K562 (cell line): ENCODE data around the gene LRRK1. TPM values are rescaled to one million over a fixed set of nuclear protein-coding genes. Genes with fewer than 3 reads are reported as not detected.

Source experiments
- ATAC-seq: fragments of 200-7000 bp; cut with Tn5 transposase; 3 replicates; pipeline ENCODE4 v1.9.1; 2020; ENCODE audit warnings: moderate library complexity
- BruUV-seq: library from RNA; stranded (reverse); fragments of 400-500 nt; replicated peaks from 2 replicates; lab custom pipeline; 2021; lab: Mats Ljungman, UMichigan
- CTCF ChIA-PET: fragments of 300-600 bp; formaldehyde crosslinking; extraction: SDS; loops from one replicate; lab custom pipeline; 2021; ENCODE audit warnings: low intra/inter-chr PET ratio; lab: Yijun Ruan, JAX
- POLR2A ChIA-PET: fragments of 300-600, 350-650 bp; sonication (Branson Sonifier 250); formaldehyde crosslinking; extraction: SDS; loops from one replicate; lab custom pipeline; 2021; ENCODE audit warnings: antibody characterized with exemption, inconsistent platforms; lab: Yijun Ruan, JAX
- DNase-seq, 4 experiments: peaks; one replicate each; pipeline versions ENCODE4 v3.0.0 to v3.0.0-alpha.2; 2011 to 2018; ENCODE audit warnings: low spot score in 3 of 4, mixed read lengths in 3 of 4; ENCODE audit errors: extremely low read depth in 1 of 4
- FAIRE-seq: peaks from 2 replicates; lab custom pipeline; 2011; peaks lifted over from hg19 to GRCh38; lab: Jason Lieb, UNC
- H2AFZ ChIP-seq: 2 replicates; pipeline ENCODE4 v1.6.0; 2011; ENCODE audit warnings: low read depth, low read length, control low read depth, inconsistent platforms
- H3K27ac ChIP-seq: fragments of 200-600 bp; 3 replicates; pipeline ENCODE4 v1.8.0; 2011; ENCODE audit warnings: low read depth, mild to moderate bottlenecking, control low read depth, inconsistent platforms, low read length, moderate library complexity, mixed read lengths; ENCODE audit errors: extremely low read depth
- H3K27me3 ChIP-seq, 2 experiments: fragments of 300-600 bp in 1 of 2; 2 replicates in 1 of 2; 3 replicates in 1 of 2; pipeline versions ENCODE4 v1.6.0 to v1.8.0; 2011; ENCODE audit warnings: inconsistent platforms in 2 of 2, low read length in 2 of 2, mild to moderate bottlenecking in 1 of 2, mixed read lengths in 1 of 2, moderate library complexity in 1 of 2; ENCODE audit not compliant: control insufficient read depth in 2 of 2, insufficient read depth in 2 of 2
- H3K36me3 ChIP-seq: fragments of 300-600 bp; 3 replicates; pipeline ENCODE4 v1.8.0; 2011; ENCODE audit warnings: mild to moderate bottlenecking, low read length, inconsistent platforms; ENCODE audit not compliant: control insufficient read depth, insufficient read depth
- H3K4me1 ChIP-seq, 2 experiments: fragments of 200-600 bp in 1 of 2; replicated peaks in 1 of 2; 2 replicates in 1 of 2; 3 replicates in 1 of 2; pipeline versions ENCODE4 v1.5.1 to v1.8.0; 2011; ENCODE audit warnings: inconsistent platforms in 2 of 2, low read length in 2 of 2, mild to moderate bottlenecking in 1 of 2, mixed read lengths in 1 of 2, moderate library complexity in 1 of 2; ENCODE audit not compliant: control insufficient read depth in 2 of 2, insufficient read depth in 2 of 2
- H3K4me2 ChIP-seq: 2 replicates; pipeline ENCODE4 v1.6.1; 2011; ENCODE audit warnings: low read length, control low read depth, inconsistent platforms, mixed read lengths; ENCODE audit not compliant: insufficient read depth
- H3K4me3 ChIP-seq: fragments of 200-600 bp; sonication (generic), shearing (Covaris generic); 2 replicates; pipeline ENCODE4 v1.5.1; 2016; ENCODE audit warnings: control low read depth, inconsistent platforms
- H3K79me2 ChIP-seq: fragments of 200-600 bp; 3 replicates; pipeline ENCODE4 v1.8.0; 2011; ENCODE audit warnings: low read length, inconsistent platforms; ENCODE audit not compliant: control insufficient read depth, insufficient read depth
- H3K9ac ChIP-seq, 2 experiments: 2 replicates each; pipeline versions ENCODE4 v1.6.0 to v1.6.1; 2011; ENCODE audit warnings: low read depth in 2 of 2, low read length in 2 of 2, control low read depth in 1 of 2, inconsistent platforms in 1 of 2, mild to moderate bottlenecking in 1 of 2, mixed read lengths in 1 of 2; ENCODE audit not compliant: insufficient read depth in 1 of 2
- H3K9me1 ChIP-seq: one replicate; pipeline ENCODE4 v1.6.0; 2011; ENCODE audit warnings: inconsistent platforms, mild to moderate bottlenecking, low read length, moderate library complexity; ENCODE audit not compliant: control insufficient read depth, insufficient read depth
- H3K9me3 ChIP-seq: replicated peaks from 2 replicates; pipeline ENCODE4 v1.5.1; 2011; ENCODE audit warnings: low read depth, low read length, inconsistent platforms; ENCODE audit not compliant: control insufficient read depth, insufficient read depth
- H4K20me1 ChIP-seq: replicated peaks from 2 replicates; pipeline ENCODE4 v1.6.1; 2011; ENCODE audit warnings: low read length, inconsistent platforms, mixed read lengths; ENCODE audit not compliant: control insufficient read depth, insufficient read depth
- CTBP1 ChIP-seq: fragments of 450-650 bp; IDR thresholded peaks from 2 replicates; pipeline ENCODE4 v1.6.1; 2016; ENCODE audit warnings: borderline replicate concordance
- HDAC6 ChIP-seq: IDR thresholded peaks from 2 replicates; pipeline ENCODE4 v1.6.1; 2012; ENCODE audit warnings: low read depth, mild to moderate bottlenecking, control low read depth, inconsistent platforms, low read length, moderate library complexity
- MYC ChIP-seq, 2 experiments: fragments of 250-450 bp in 1 of 2; sonication (Bioruptor Pico) in 1 of 2; IDR thresholded peaks; 2 replicates each; pipeline versions ENCODE4 v1.5.1 to v1.6.1; 2012 to 2021; ENCODE audit warnings: low read depth in 2 of 2, borderline replicate concordance in 1 of 2, improper control_type of control experiment in 1 of 2, low read length in 1 of 2, mild to moderate bottlenecking in 1 of 2, moderate library complexity in 1 of 2
- NFIC ChIP-seq: fragments of 450-650 bp; IDR thresholded peaks from 2 replicates; pipeline ENCODE4 v1.6.1; 2017; ENCODE audit warnings: mild to moderate bottlenecking, inconsistent platforms
- RBM25 ChIP-seq: fragments of 200-400 bp; formaldehyde crosslinking; IDR thresholded peaks from 2 replicates; pipeline ENCODE4 v1.6.1; 2018; ENCODE audit warnings: low read length, low read depth, moderate library complexity; ENCODE audit not compliant: severe bottlenecking
- RBM34 ChIP-seq: fragments of 200-400 bp; formaldehyde crosslinking; IDR thresholded peaks from 2 replicates; pipeline ENCODE4 v1.6.1; 2018; ENCODE audit warnings: low read length, borderline replicate concordance; ENCODE audit not compliant: insufficient read depth
- RFX7 ChIP-seq: fragments of 250-450 bp; sonication (Bioruptor Pico); IDR thresholded peaks from 2 replicates; pipeline ENCODE4 v1.5.1; 2021; ENCODE audit warnings: mild to moderate bottlenecking
- SAFB ChIP-seq: fragments of 200-400 bp; formaldehyde crosslinking; IDR thresholded peaks from 2 replicates; pipeline ENCODE4 v1.6.1; 2017; ENCODE audit warnings: low read depth, low read length, borderline replicate concordance
- SPI1 ChIP-seq: IDR thresholded peaks from 2 replicates; pipeline ENCODE4 v1.6.1; 2011; ENCODE audit warnings: low read depth, low read length, control low read depth, borderline replicate concordance
- TAF15 ChIP-seq: fragments of 200-400 bp; formaldehyde crosslinking; IDR thresholded peaks from 2 replicates; pipeline ENCODE4 v1.6.1; 2017; ENCODE audit warnings: mild to moderate bottlenecking, low read depth, low read length, moderate library complexity
- XRCC3 ChIP-seq: fragments of 450-650 bp; IDR thresholded peaks from 2 replicates; pipeline ENCODE4 v1.6.1; 2017; ENCODE audit warnings: mild to moderate bottlenecking, moderate library complexity
- ZNF146 ChIP-seq: IDR thresholded peaks from one replicate; pipeline ENCODE4 v1.6.1; 2018; ENCODE audit warnings: missing compliant biosample characterization; ENCODE audit not compliant: unreplicated experiment
- ZNF165 ChIP-seq: fragments of 250-450 bp; sonication (Bioruptor Pico); IDR thresholded peaks from 2 replicates; pipeline ENCODE4 v1.4.0; 2020; ENCODE audit warnings: borderline replicate concordance
- ZNF431 ChIP-seq: sonication (generic); formaldehyde crosslinking; IDR thresholded peaks from 2 replicates; pipeline ENCODE4 v1.8.0; 2022; ENCODE audit warnings: mild to moderate bottlenecking, missing genetic modification reagents
- ZNF583 ChIP-seq: fragments of 250-450 bp; sonication (Bioruptor Pico); IDR thresholded peaks from 2 replicates; pipeline ENCODE4 v1.4.0; 2020
- WGBS: fragments of 100-300 bp; shearing (Covaris generic); methylation state at CpG from one replicate; pipeline ENCODE4 v1.1.6; 2016; ENCODE audit warnings: low coverage, mixed read lengths; ENCODE audit not compliant: insufficient coverage; ENCODE audit errors: missing lambda C conversion rate; 5-methylcytosine and 5-hydroxymethylcytosine counted together
- in situ Hi-C: fragments of 300-500 bp; cut with MboI; formaldehyde crosslinking; loops from 4 replicates; pipeline ENCODE4 v1.15.0; 2018; ENCODE audit warnings: inconsistent platforms, mixed read lengths
- intact Hi-C: fragments of 100-400 bp; cut with micrococcal nuclease; formaldehyde crosslinking; loops from 2 replicates; pipeline ENCODE4 v1.14.2; 2022
- polyA plus RNA-seq, 8 experiments: library from polyadenylated mRNA; depleted of rRNA in 4 of 8; stranded (reverse) in 5 of 8; unstranded in 3 of 8; fragments of >200 nt; fragmentation: Nextera tagmentation in 2 of 8; fragmentation: Illumina TruSeq in 1 of 8; extraction: Ambion mirVana in 2 of 8; extraction: Trizol in 1 of 8; gene quantifications; 2 replicates each; pipeline versions ENCODE4 v1.2.1 to v1.2.3, GENCODE V29; 2011 to 2014; ENCODE audit warnings: inconsistent platforms in 1 of 8, missing spikeins in 1 of 8
- total RNA-seq, 7 experiments: library from RNA; depleted of rRNA in 6 of 7; stranded (reverse); fragments of >200 nt in 6 of 7; fragmentation: Illumina TruSeq in 2 of 7; extraction: Trizol in 2 of 7; gene quantifications; 2 replicates each; pipeline versions ENCODE4 v1.2.1 to v1.2.3, GENCODE V29; 2011 to 2021; ENCODE audit warnings: low replicate concordance in 1 of 7
- TF ChIP-seq, protein P1 (sequence below): sonication (generic); formaldehyde crosslinking; IDR thresholded peaks from 2 replicates; pipeline ENCODE4 v1.8.0; 2022; ENCODE audit warnings: missing genetic modification reagents, mild to moderate bottlenecking, borderline replicate concordance
- TF ChIP-seq, protein P2 (sequence below): fragments of 250-450 bp; sonication (Bioruptor Pico); IDR thresholded peaks from 2 replicates; pipeline ENCODE4 v1.5.0; 2021

The LRRK1 gene
- total and polyA plus RNA-seq, 9 of the 15 experiments (the other 6 are each of a cell fraction or from before 2014, with no cell fraction given), result 0.01 to 1.5 (median 0.11) TPM

DNA sequence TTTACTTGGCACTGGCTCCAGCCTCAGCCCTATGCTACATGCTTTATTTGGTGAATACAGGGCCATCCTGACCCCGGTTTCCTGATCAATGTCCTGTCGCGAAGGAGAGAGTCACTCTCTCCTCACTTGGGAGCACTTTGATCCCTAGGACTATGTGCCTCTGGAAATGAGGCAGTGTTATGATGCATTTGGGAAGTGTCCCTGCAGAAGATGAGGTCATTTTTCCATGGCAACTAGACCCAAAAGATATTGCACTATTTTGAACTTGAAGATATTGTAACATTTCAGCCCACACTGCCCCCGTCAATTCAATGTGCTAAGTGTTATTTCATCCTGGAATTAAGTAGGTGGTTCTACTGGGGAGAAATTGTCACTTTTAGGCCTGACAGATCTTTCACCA is 68.0 kb downstream of the LRRK1 start (continued):
- TF ChIP-seq RBM34 (no peak), ZNF431 (CRISPR knock-in tag) (no peak), ZNF165 (CRISPR knock-in tag) (no peak), HDAC6 (no peak), RFX7 (no peak), XRCC3 (no peak), CTBP1 (no peak), SPI1 (no peak), SAFB (no peak), ZNF583 (no peak)
- TF ChIP-seq, protein P1, sequence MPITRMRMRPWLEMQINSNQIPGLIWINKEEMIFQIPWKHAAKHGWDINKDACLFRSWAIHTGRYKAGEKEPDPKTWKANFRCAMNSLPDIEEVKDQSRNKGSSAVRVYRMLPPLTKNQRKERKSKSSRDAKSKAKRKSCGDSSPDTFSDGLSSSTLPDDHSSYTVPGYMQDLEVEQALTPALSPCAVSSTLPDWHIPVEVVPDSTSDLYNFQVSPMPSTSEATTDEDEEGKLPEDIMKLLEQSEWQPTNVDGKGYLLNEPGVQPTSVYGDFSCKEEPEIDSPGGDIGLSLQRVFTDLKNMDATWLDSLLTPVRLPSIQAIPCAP (CRISPR knock-in tag), result no peak
- TF ChIP-seq, protein P2, sequence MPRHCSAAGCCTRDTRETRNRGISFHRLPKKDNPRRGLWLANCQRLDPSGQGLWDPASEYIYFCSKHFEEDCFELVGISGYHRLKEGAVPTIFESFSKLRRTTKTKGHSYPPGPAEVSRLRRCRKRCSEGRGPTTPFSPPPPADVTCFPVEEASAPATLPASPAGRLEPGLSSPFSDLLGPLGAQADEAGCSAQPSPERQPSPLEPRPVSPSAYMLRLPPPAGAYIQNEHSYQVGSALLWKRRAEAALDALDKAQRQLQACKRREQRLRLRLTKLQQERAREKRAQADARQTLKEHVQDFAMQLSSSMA, result no peak

DNA sequence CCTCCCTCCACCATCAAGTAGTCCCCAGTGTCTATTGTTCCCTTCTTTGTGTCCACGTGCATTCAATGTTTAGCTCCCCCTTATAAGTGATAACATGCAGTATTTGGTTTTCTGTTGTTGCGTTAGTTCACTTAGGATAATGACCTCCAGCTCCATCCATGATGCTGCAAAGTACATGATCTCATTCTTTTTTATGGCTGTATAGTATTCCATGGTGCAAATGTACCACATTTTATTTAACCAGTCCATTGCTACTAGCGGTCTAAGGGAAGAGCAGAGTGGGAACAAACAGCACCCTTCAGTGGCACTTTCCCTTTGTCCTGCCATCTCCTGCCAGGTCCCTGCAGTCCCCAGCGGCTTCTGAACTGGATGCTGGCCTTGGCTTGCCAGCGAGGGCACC is 69.1 kb downstream of the LRRK1 start:
- 5% methylated on average over 5 of the region's 5 CpGs for WGBS
- no peak for DNase-seq
- no TSS peak for BruUV-seq
- no peak for ATAC-seq
- Histone ChIP-seq H3K9me1 (no peaks in the 10 kb centered on the region), H3K27me3 (peaks cover 3 to 19% of the 10 kb centered on the region in 2 experiments; a peak in 3 of 5 replicates), H3K9me3 (no peaks in the 10 kb centered on the region), H3K4me2 (no peak overlapping the region), H3K36me3 (no peaks in the 10 kb centered on the region), H3K79me2 (no peaks in the 10 kb centered on the region), H2AFZ (no peak overlapping the region)
- POLR2A ChIA-PET, result no interaction called here
- no peak for FAIRE-seq
- intact Hi-C loops (no loop called here), in situ Hi-C loops (no loop called here)
- TF ChIP-seq ZNF146 (CRISPR knock-in tag) (peak; percentile 79), RBM25 (peak; percentile 32), NFIC (no peak), TAF15 (no peak), MYC (IDR thresholded peaks at IDR 0.05; ENCODE audit: low read depth, low read length) (no peak), MYC (CRISPR knock-in tag; IDR thresholded peaks at IDR 0.05; ENCODE audit: borderline replicate concordance, low read depth) (no peak)
- TF ChIP-seq, all 486 proteins: peak for 2
- Histone ChIP-seq H3K4me3 (no peak overlapping the region), H3K9ac (no peak overlapping the region), H3K4me1 (no peaks in the 10 kb centered on the region), H3K27ac (no peak overlapping the region), H4K20me1 (no peaks in the 10 kb centered on the region)
- CTCF ChIA-PET, result no interaction called here
